BLaER1 treated with 17β-estradiol and CSF1 and Interleukin-3, amounts not matched to agents 10 nM and 100 nM (cell line): ENCODE results near the gene GNAQ.

Source experiments
- H3K27ac ChIP-seq, 11 experiments: shearing (Covaris generic); formaldehyde crosslinking; 2 replicates each; pipeline ENCODE4 v1.8.1; 2022
- H3K27me3 ChIP-seq, 11 experiments: shearing (Covaris generic); formaldehyde crosslinking; 2 replicates each; pipeline ENCODE4 v1.8.1; 2022
- H3K36me3 ChIP-seq, 11 experiments: shearing (Covaris generic); formaldehyde crosslinking; 2 replicates each; pipeline ENCODE4 v1.8.1; 2022
- H3K4me1 ChIP-seq, 10 experiments: shearing (Covaris generic); formaldehyde crosslinking; 2 replicates each; pipeline ENCODE4 v1.8.1; 2022
- H3K4me2 ChIP-seq, 11 experiments: shearing (Covaris generic); formaldehyde crosslinking; 2 replicates each; pipeline ENCODE4 v1.8.1; 2022
- H3K4me3 ChIP-seq, 10 experiments: shearing (Covaris generic); formaldehyde crosslinking; 2 replicates each; pipeline ENCODE4 v1.8.1; 2022
- H3K9ac ChIP-seq, 11 experiments: shearing (Covaris generic); formaldehyde crosslinking; 2 replicates each; pipeline ENCODE4 v1.8.1; 2022
- H3K9me3 ChIP-seq, 11 experiments: shearing (Covaris generic); formaldehyde crosslinking; replicated peaks in 1 of 11; 2 replicates each; pipeline ENCODE4 v1.8.1; 2022
- H4K20me1 ChIP-seq, 11 experiments: shearing (Covaris generic); formaldehyde crosslinking; 2 replicates each; pipeline ENCODE4 v1.8.1; 2022
- Cebpa-rat ChIP-seq, 11 experiments: shearing (Covaris generic); IDR thresholded peaks; 2 replicates each; pipeline ENCODE4 v1.8.1; 2022

The GNAQ gene

DNA sequence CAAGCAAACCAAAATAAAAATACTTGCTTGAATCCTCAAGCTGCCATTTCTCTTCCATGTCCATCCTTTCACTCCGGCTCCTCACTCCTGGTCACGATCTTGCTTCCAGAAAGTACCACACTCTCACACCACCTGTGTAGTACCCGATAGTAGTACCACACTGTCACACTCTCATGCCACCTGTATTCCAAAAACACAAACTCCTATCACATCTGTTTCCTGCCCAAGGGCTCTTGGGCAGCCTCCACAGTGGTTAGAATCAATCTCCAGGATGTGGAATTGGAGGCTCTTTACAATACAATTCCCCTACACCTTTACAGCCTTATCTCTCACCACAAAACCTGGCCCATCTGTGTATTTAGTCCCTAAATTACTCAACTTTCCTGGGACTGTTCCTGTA is 130.6 kb downstream of the GNAQ start:
- H3K4me2 ChIP-seq: no peak overlapping the region
- no peak overlapping the region for H3K27ac ChIP-seq
- H3K27me3 ChIP-seq: no peaks in the 10 kb centered on the region
- H3K36me3 ChIP-seq: peaks cover 0 to 70% (median 4%) of the 10 kb centered on the region in 11 experiments; a peak in 10 of 22 replicates
- no peak for TF ChIP-seq Cebpa-rat (IDR thresholded peaks at IDR 0.05)
- no peak overlapping the region for H3K4me3 ChIP-seq
- no peak overlapping the region for H3K9ac ChIP-seq
- H4K20me1 ChIP-seq: peaks cover 0 to 100% (median 0%) of the 10 kb centered on the region in 11 experiments; a peak in 10 of 22 replicates
- no peaks in the 10 kb centered on the region for H3K9me3 ChIP-seq
- peaks cover 0 to 14% (median 0%) of the 10 kb centered on the region in 10 experiments; a peak in 3 of 20 replicates for H3K4me1 ChIP-seq

DNA sequence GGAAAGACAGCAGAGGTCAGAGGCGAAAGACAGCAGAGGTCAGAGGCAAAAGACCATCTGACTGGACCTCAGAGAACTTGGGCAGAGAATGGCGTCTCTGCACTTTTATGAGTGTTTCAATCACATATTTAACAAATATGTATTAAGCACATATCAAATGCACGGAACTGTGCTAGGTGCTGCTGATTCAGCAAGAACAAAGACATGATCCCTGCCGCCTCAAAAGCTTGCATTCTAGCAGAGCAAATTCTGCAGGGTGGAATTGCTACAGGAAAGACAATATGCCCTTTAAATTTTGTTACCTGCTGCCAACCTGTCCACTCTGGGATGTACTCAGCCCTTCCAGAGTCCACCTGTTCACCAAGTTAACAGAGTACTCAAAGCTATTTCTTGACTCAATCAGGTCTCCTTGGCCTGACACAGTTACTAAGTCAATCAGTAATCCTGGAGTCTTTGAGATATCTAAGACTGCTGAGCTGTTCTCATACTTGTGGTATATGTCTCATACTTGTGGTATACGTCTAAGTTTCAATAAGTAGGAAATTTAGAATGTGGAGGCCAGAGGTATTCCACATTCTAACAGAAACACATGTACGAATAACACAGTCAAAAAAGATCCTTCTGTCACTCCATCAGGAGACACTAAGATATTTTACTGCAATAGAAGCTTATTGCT is 131.8 kb downstream of the GNAQ start:
- peaks cover 0 to 14% (median 0%) of the 10 kb centered on the region in 10 experiments; a peak in 3 of 20 replicates for H3K4me1 ChIP-seq
- no peak for TF ChIP-seq Cebpa-rat (IDR thresholded peaks at IDR 0.05)
- peaks cover 0 to 7% (median 0%) of the 10 kb centered on the region in 11 experiments; a peak in 2 of 22 replicates for H3K9me3 ChIP-seq
- H3K4me3 ChIP-seq: no peak overlapping the region
- peaks cover 0 to 70% (median 8%) of the 10 kb centered on the region in 11 experiments; a peak in 11 of 22 replicates for H3K36me3 ChIP-seq
- H3K9ac ChIP-seq: no peak overlapping the region
- H3K4me2 ChIP-seq: no peak overlapping the region
- no peaks in the 10 kb centered on the region for H3K27me3 ChIP-seq
- peaks cover 0 to 100% (median 0%) of the 10 kb centered on the region in 11 experiments; a peak in 10 of 22 replicates for H4K20me1 ChIP-seq
- no peak overlapping the region for H3K27ac ChIP-seq

DNA sequence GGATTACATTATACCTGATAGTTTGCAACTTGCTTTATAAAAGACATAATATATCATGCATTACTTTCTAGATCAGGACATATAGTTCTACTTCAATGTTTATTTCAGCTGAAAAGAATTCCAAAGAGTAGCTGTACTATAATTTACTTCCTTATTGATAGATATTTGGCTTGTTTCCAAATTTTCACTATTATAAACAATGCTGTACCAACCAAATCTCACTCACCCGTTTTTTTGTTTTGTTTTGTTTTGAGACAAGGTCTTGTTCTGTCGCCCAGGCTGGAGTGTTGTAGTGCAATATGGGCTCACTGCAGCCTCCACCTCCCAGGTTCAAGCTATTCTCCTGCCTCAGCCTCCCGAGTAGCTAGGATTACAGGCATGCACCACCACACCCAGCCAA is 132.7 kb downstream of the GNAQ start:
- H3K4me1 ChIP-seq: peaks cover 0 to 14% (median 0%) of the 10 kb centered on the region in 10 experiments; a peak in 3 of 20 replicates
- H3K4me2 ChIP-seq: no peak overlapping the region
- H3K36me3 ChIP-seq: peaks cover 0 to 66% (median 8%) of the 10 kb centered on the region in 11 experiments; a peak in 11 of 22 replicates
- H3K27me3 ChIP-seq: no peaks in the 10 kb centered on the region
- H3K27ac ChIP-seq: no peak overlapping the region
- no peak for TF ChIP-seq Cebpa-rat (IDR thresholded peaks at IDR 0.05)
- peaks cover 0 to 7% (median 0%) of the 10 kb centered on the region in 11 experiments; a peak in 2 of 22 replicates for H3K9me3 ChIP-seq
- H4K20me1 ChIP-seq: peaks cover 0 to 91% (median 0%) of the 10 kb centered on the region in 11 experiments; a peak in 10 of 22 replicates
- no peak overlapping the region for H3K9ac ChIP-seq
- H3K4me3 ChIP-seq: no peak overlapping the region

DNA sequence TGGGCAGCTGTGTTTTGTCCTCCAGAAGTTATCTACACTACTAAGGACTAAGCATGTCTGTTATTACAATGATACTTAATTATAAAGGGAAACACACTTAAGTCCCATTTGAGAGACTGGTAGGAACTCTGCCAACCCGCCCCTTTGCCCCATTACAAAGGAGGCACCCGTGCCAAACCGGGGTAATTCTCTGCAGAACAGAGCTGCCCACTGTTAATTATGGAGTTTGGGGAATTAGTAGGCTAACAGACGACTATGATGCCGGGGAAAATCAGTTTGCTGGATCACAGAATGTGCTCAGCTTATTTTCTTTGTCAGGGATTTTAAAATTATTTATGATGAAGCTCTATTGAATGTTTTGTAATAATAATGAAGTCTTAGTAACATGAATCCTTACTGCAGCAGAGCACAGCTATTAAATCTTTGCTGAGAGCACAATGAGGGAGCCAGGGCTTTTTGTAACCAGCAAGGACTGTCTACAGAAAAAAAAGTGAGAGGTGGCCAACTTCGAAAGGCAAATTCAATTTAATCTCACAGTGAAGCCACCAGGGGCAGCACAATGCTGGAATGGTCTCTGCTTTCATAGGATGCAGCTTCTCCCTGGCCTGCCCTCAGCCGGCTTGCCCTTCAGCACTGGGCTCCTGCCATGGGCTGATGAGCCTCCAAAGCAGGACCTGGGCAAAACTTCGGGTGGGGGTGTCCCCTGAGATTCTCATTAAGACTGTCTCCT is 134.5 kb downstream of the GNAQ start:
- H3K4me1 ChIP-seq: peaks cover 0 to 23% (median 0%) of the 10 kb centered on the region in 10 experiments; a peak in 4 of 20 replicates
- H3K4me2 ChIP-seq: 0 out of 22 replicates have a peak overlapping the region, but pooled peaks of 1 of the 11 experiments have one; percentile 2
- H3K9ac ChIP-seq: no peak overlapping the region
- H3K27ac ChIP-seq: no peak overlapping the region
- H3K36me3 ChIP-seq: peaks cover 0 to 60% (median 8%) of the 10 kb centered on the region in 11 experiments; a peak in 11 of 22 replicates
- no peak overlapping the region for H3K4me3 ChIP-seq
- H4K20me1 ChIP-seq: peaks cover 0 to 91% (median 2%) of the 10 kb centered on the region in 11 experiments; a peak in 10 of 22 replicates
- H3K9me3 ChIP-seq: peaks cover 0 to 7% (median 0%) of the 10 kb centered on the region in 11 experiments; a peak in 2 of 22 replicates
- TF ChIP-seq Cebpa-rat (IDR thresholded peaks at IDR 0.05): no peak
- no peaks in the 10 kb centered on the region for H3K27me3 ChIP-seq

DNA sequence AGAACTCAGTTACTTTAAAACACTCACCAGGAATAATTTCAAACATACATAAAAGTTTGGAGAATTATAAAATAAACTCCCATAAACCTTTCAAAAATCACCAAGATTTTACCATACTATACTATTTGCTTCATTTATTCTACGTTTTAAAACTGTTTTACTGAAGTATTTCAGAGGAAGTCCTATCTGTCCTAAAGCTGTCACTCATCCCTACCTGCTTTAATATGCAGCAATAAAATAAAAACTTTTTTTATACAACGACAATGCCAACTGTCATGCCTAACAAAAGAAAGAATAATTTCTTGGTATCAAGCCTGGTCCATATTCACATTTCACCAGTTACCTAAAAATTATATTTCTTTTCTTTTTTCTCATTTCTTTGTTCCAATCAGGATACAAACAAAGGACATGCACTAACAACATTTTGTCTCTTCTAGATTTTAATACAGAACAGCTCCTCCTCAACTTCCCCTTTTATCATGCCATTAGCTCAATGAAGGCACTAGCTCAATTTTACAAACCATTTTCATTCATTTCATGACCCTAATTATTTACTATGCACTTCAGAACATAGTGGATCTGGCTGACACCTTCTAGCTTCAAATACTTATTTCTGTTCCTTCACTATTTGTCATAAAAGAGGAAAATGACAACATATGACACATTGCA is 135.2 kb downstream of the GNAQ start:
- no peaks in the 10 kb centered on the region for H3K27me3 ChIP-seq
- peaks cover 0 to 54% (median 8%) of the 10 kb centered on the region in 11 experiments; a peak in 11 of 22 replicates for H3K36me3 ChIP-seq
- no peak overlapping the region for H3K27ac ChIP-seq
- 0 out of 22 replicates have a peak overlapping the region, but pooled peaks of 1 of the 11 experiments have one; percentile 2 for H3K4me2 ChIP-seq
- no peak overlapping the region for H3K4me3 ChIP-seq
- no peak overlapping the region for H3K9ac ChIP-seq
- H3K9me3 ChIP-seq: peaks cover 0 to 7% (median 0%) of the 10 kb centered on the region in 11 experiments; a peak in 2 of 22 replicates
- H3K4me1 ChIP-seq: peaks cover 0 to 30% (median 0%) of the 10 kb centered on the region in 10 experiments; a peak in 4 of 20 replicates
- peaks cover 0 to 91% (median 4%) of the 10 kb centered on the region in 11 experiments; a peak in 10 of 22 replicates for H4K20me1 ChIP-seq
- no peak for TF ChIP-seq Cebpa-rat (IDR thresholded peaks at IDR 0.05)

DNA sequence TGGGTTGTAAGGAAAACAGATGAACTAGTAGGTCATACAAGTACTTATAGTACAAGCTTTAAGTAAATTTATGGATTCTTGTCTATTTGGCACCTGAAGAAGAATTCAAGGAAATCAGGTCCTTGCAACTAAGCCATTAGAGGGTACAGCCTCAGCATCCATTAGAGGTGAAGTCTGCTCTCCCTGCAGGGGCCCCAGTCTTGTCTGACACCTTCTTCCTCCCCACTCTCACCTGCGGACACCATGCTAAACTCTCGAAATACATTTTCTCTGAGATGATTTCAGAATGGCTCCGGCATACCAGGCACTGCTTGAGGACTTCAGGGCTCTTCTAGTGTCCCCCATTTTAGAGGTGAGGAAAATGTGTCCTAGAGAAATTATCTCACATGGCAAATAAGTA is 137.9 kb downstream of the GNAQ start:
- TF ChIP-seq Cebpa-rat (IDR thresholded peaks at IDR 0.05): no peak
- Histone ChIP-seq H3K27me3 (no peaks in the 10 kb centered on the region), H4K20me1 (peaks cover 0 to 91% (median 4%) of the 10 kb centered on the region in 11 experiments; a peak in 9 of 22 replicates), H3K4me1 (peaks cover 0 to 40% (median 0%) of the 10 kb centered on the region in 10 experiments; a peak in 4 of 20 replicates), H3K27ac (no peak overlapping the region), H3K9ac (no peak overlapping the region), H3K9me3 (peaks cover 0 to 7% (median 0%) of the 10 kb centered on the region in 11 experiments; a peak in 2 of 22 replicates), H3K4me3 (no peak overlapping the region), H3K4me2 (no peak overlapping the region), H3K36me3 (peaks cover 0 to 50% (median 8%) of the 10 kb centered on the region in 11 experiments; a peak in 12 of 22 replicates)

DNA sequence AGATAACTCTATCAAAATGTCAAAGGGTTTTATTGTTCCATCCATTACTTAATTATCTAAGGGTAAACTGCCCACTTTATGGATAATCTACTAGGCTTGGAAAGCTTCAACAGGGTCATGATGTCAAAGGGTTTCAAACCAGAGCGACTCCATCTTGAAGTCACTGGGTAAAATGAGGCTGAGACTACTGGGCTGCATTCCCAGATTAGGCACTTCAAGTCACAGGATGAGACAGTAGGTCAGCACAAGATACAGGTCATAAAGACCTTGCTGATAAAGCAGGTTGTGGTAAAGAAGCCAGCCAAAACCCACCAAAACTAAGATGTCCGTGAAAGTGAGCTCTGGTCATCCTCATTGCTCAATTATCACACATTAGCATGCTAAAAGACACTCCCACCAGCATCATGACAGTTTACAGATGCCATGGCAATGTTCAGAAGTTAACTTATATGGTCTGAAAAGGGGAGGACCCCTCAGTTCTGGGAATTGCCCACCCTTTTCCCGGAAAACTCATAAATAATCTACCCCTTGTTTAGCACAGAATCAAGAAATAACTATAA is 138.6 kb downstream of the GNAQ start:
- H4K20me1 ChIP-seq: peaks cover 0 to 91% (median 4%) of the 10 kb centered on the region in 11 experiments; a peak in 9 of 22 replicates
- no peaks in the 10 kb centered on the region for H3K27me3 ChIP-seq
- peaks cover 0 to 54% (median 8%) of the 10 kb centered on the region in 11 experiments; a peak in 12 of 22 replicates for H3K36me3 ChIP-seq
- no peak for TF ChIP-seq Cebpa-rat (IDR thresholded peaks at IDR 0.05)
- peaks cover 0 to 7% (median 0%) of the 10 kb centered on the region in 11 experiments; a peak in 2 of 22 replicates for H3K9me3 ChIP-seq
- no peak overlapping the region for H3K9ac ChIP-seq
- H3K27ac ChIP-seq: no peak overlapping the region
- H3K4me1 ChIP-seq: peaks cover 0 to 40% (median 0%) of the 10 kb centered on the region in 10 experiments; a peak in 4 of 20 replicates
- H3K4me3 ChIP-seq: no peak overlapping the region
- no peak overlapping the region for H3K4me2 ChIP-seq

DNA sequence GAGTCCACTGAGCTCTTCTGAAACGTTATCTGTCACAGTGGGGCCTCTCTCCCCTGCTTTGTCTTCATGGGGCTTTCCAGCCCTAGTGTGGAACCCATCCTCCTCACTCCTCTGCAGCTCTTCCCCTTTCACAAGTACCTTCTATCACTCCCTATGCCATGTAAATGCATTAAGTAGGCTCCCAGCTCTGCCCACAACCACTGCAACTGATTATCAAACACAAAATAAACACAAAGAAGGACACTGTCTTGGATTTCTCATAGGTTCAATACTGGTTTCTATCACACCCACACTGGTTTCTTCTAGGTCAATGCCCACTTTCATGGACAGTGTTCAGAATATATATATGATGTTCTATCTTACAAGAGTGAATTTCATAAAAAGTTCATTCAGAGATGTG is 139.4 kb downstream of the GNAQ start:
- Histone ChIP-seq H4K20me1 (peaks cover 0 to 91% (median 4%) of the 10 kb centered on the region in 11 experiments; a peak in 9 of 22 replicates), H3K4me1 (peaks cover 0 to 35% (median 0%) of the 10 kb centered on the region in 10 experiments; a peak in 4 of 20 replicates), H3K9me3 (peaks cover 0 to 7% (median 0%) of the 10 kb centered on the region in 11 experiments; a peak in 2 of 22 replicates), H3K9ac (no peak overlapping the region), H3K27me3 (no peaks in the 10 kb centered on the region), H3K27ac (no peak overlapping the region), H3K36me3 (peaks cover 0 to 58% (median 8%) of the 10 kb centered on the region in 11 experiments; a peak in 12 of 22 replicates), H3K4me2 (peak overlapping the region in 2 of 11 experiments; percentile 4 to 28; a peak in 3 of 22 replicates), H3K4me3 (no peak overlapping the region)
- TF ChIP-seq Cebpa-rat (IDR thresholded peaks at IDR 0.05): no peak
